Loucy (cell line): ENCODE data around the gene GRB7.
"Not testable (repeated sequence)": the region's sequence is repeated elsewhere in the genome, so short reads cannot be mapped to it uniquely, and the experiment has no call there.

Experiments used
- H2AFZ ChIP-seq: fragments of 200-600 bp; sonication (generic); 2 replicates; pipeline ENCODE4 v1.6.0; 2016; ENCODE audit warnings: antibody characterized with exemption, mild to moderate bottlenecking, low read length, moderate library complexity
- H3F3A ChIP-seq: fragments of 200-600 bp; 2 replicates; pipeline ENCODE4 v1.6.0; 2016; ENCODE audit warnings: antibody characterized with exemption, low read depth, mild to moderate bottlenecking
- H3K27me3 ChIP-seq: fragments of 200-600 bp; sonication (generic); 2 replicates; pipeline ENCODE4 v1.6.1; 2014; ENCODE audit warnings: low read length, mild to moderate bottlenecking; ENCODE audit not compliant: insufficient read depth, poor library complexity, severe bottlenecking
- H3K36me3 ChIP-seq: fragments of 200-600 bp; sonication (generic); 2 replicates; pipeline ENCODE4 v1.6.1; 2016; ENCODE audit warnings: low read length; ENCODE audit not compliant: insufficient read depth
- H3K4me1 ChIP-seq: fragments of 200-600 bp; sonication (generic); 2 replicates; pipeline ENCODE4 v1.5.1; 2014; ENCODE audit warnings: low read length, mild to moderate bottlenecking; ENCODE audit not compliant: insufficient read depth, poor library complexity, severe bottlenecking
- H3K4me2 ChIP-seq: fragments of 200-600 bp; sonication (generic); 2 replicates; pipeline ENCODE4 v1.6.0; 2014; ENCODE audit warnings: antibody characterized with exemption, low read length, low read depth, mild to moderate bottlenecking; ENCODE audit not compliant: poor library complexity, severe bottlenecking
- H3K4me3 ChIP-seq: fragments of 200-600 bp; sonication (generic); 2 replicates; pipeline ENCODE4 v1.5.1; 2014; ENCODE audit warnings: low read length, mild to moderate bottlenecking, mixed read lengths; ENCODE audit not compliant: poor library complexity, severe bottlenecking
- H3K79me2 ChIP-seq: fragments of 200-600 bp; sonication (generic); 2 replicates; pipeline ENCODE4 v1.6.1; 2014; ENCODE audit warnings: low read length; ENCODE audit not compliant: insufficient read depth
- H3K9ac ChIP-seq: fragments of 200-600 bp; sonication (generic); 2 replicates; pipeline ENCODE4 v1.6.0; 2014; ENCODE audit warnings: mild to moderate bottlenecking, low read depth, low read length, moderate library complexity; ENCODE audit not compliant: poor library complexity, severe bottlenecking
- H3K9me2 ChIP-seq: fragments of 200-600 bp; sonication (generic); replicated peaks from 2 replicates; pipeline ENCODE4 v1.6.1; 2016; ENCODE audit warnings: low read depth, low read length, mixed read lengths
- H3K9me3 ChIP-seq: fragments of 200-600 bp; sonication (generic); 2 replicates; pipeline ENCODE4 v1.6.1; 2014; ENCODE audit warnings: mild to moderate bottlenecking, antibody characterized with exemption, low read length, low read depth; ENCODE audit not compliant: insufficient read depth
- H4K20me1 ChIP-seq: fragments of 200-600 bp; sonication (generic); 2 replicates; pipeline ENCODE4 v1.6.0; 2014; ENCODE audit warnings: antibody characterized with exemption, low read length, mild to moderate bottlenecking; ENCODE audit not compliant: insufficient read depth, poor library complexity, severe bottlenecking
- CTCF ChIP-seq: fragments of 200-600 bp; sonication (generic); conservative IDR thresholded peaks from 2 replicates; pipeline ENCODE4 v1.5.1; 2014; ENCODE audit warnings: mild to moderate bottlenecking, antibody characterized with exemption, low read length
- EZH2phosphoT487 ChIP-seq: fragments of 200-600 bp; IDR thresholded peaks from 2 replicates; pipeline ENCODE4 v1.6.1; 2018; ENCODE audit warnings: antibody characterized with exemption, mild to moderate bottlenecking, moderate library complexity, borderline replicate concordance

Gene GRB7

GRCh38 chr17:39763051-39763820 lies 25.5 kb downstream of the GRB7 start:
- Histone ChIP-seq H3K4me3 (no peak overlapping the region), H3F3A (no peaks in the 10 kb centered on the region), H3K27me3 (no peaks in the 10 kb centered on the region), H3K9me2 (no peaks in the 10 kb centered on the region), H3K4me1 (peaks cover under 1% of the 10 kb centered on the region), H3K79me2 (no peaks in the 10 kb centered on the region), H3K36me3 (no peaks in the 10 kb centered on the region), H3K9ac (no peak overlapping the region), H3K4me2 (no peak overlapping the region), H4K20me1 (no peaks in the 10 kb centered on the region), H3K9me3 (no peaks in the 10 kb centered on the region), H2AFZ (no peak overlapping the region)
- no peak for TF ChIP-seq CTCF
- TF ChIP-seq EZH2phosphoT487, result no peak

- not testable (repeated sequence) for H3K9ac ChIP-seq, H3K4me3 ChIP-seq, H3K9me2 ChIP-seq, H3K79me2 ChIP-seq, H3K36me3 ChIP-seq, H3K9me3 ChIP-seq, H2AFZ ChIP-seq, H3K4me1 ChIP-seq, H3F3A ChIP-seq, H3K27me3 ChIP-seq, H4K20me1 ChIP-seq, H3K4me2 ChIP-seq
Observed at GRCh38 chr17:39764171-39764570, 26.4 kb downstream of the GRB7 start.

GRCh38 chr17:39765175-39765574 lies 27.4 kb downstream of the GRB7 start:
- TF ChIP-seq CTCF (no peak), EZH2phosphoT487 (no peak)
- H3K9me2 ChIP-seq, result no peaks in the 10 kb centered on the region
- no peak overlapping the region for H3K4me2 ChIP-seq
- no peak overlapping the region for H3K9ac ChIP-seq
- H3F3A ChIP-seq, result 0 out of 2 replicates have a peak, but pooled peaks cover under 1% of the 10 kb centered on the region
- H3K4me3 ChIP-seq, result no peak overlapping the region
- H3K36me3 ChIP-seq, result no peaks in the 10 kb centered on the region
- H2AFZ ChIP-seq, result no peak overlapping the region
- H3K27me3 ChIP-seq, result no peaks in the 10 kb centered on the region
- H3K9me3 ChIP-seq, result no peaks in the 10 kb centered on the region
- H3K4me1 ChIP-seq, result peaks cover 10% of the 10 kb centered on the region
- H4K20me1 ChIP-seq, result no peaks in the 10 kb centered on the region
- H3K79me2 ChIP-seq, result no peaks in the 10 kb centered on the region

- Histone ChIP-seq H3K79me2 (no peaks in the 10 kb centered on the region), H3K9me3 (no peaks in the 10 kb centered on the region), H3K36me3 (no peaks in the 10 kb centered on the region), H3K9me2 (no peaks in the 10 kb centered on the region), H2AFZ (no peak overlapping the region), H3K27me3 (no peaks in the 10 kb centered on the region), H4K20me1 (no peaks in the 10 kb centered on the region), H3K4me3 (no peak overlapping the region), H3K4me1 (peaks cover 16% of the 10 kb centered on the region), H3K9ac (no peak overlapping the region), H3K4me2 (no peak overlapping the region), H3F3A (0 out of 2 replicates have a peak, but pooled peaks cover 4% of the 10 kb centered on the region)
- no peak for TF ChIP-seq EZH2phosphoT487
- no peak for TF ChIP-seq CTCF
Observed at GRCh38 chr17:39765766-39766165, 28.0 kb downstream of the GRB7 start.
